ENCODE data around the gene VCL.

GRCh38 chr10:73973427-73973826 is 24.5 kb upstream of the VCL start:
- TF ChIP-seq, protein P1, sequence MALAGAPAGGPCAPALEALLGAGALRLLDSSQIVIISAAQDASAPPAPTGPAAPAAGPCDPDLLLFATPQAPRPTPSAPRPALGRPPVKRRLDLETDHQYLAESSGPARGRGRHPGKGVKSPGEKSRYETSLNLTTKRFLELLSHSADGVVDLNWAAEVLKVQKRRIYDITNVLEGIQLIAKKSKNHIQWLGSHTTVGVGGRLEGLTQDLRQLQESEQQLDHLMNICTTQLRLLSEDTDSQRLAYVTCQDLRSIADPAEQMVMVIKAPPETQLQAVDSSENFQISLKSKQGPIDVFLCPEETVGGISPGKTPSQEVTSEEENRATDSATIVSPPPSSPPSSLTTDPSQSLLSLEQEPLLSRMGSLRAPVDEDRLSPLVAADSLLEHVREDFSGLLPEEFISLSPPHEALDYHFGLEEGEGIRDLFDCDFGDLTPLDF (CRISPR knock-in tag; IDR thresholded peaks at IDR 0.05), result no peak
- TF ChIP-seq JUN (IDR thresholded peaks at IDR 0.05; ENCODE audit: borderline replicate concordance, low read depth, low read length) (no peak), JUN (CRISPR knock-in tag; IDR thresholded peaks at IDR 0.05; ENCODE audit: borderline replicate concordance) (no peak), KDM1A (IDR thresholded peaks at IDR 0.05) (no peak), ZFP36 (IDR thresholded peaks at IDR 0.05; ENCODE audit: low read depth, low read length, partially characterized antibody) (no peak), MTA2 (IDR thresholded peaks at IDR 0.05; ENCODE audit: low read depth) (no peak), EHMT2 (IDR thresholded peaks at IDR 0.05) (no peak)
- TF ChIP-seq, protein P2, sequence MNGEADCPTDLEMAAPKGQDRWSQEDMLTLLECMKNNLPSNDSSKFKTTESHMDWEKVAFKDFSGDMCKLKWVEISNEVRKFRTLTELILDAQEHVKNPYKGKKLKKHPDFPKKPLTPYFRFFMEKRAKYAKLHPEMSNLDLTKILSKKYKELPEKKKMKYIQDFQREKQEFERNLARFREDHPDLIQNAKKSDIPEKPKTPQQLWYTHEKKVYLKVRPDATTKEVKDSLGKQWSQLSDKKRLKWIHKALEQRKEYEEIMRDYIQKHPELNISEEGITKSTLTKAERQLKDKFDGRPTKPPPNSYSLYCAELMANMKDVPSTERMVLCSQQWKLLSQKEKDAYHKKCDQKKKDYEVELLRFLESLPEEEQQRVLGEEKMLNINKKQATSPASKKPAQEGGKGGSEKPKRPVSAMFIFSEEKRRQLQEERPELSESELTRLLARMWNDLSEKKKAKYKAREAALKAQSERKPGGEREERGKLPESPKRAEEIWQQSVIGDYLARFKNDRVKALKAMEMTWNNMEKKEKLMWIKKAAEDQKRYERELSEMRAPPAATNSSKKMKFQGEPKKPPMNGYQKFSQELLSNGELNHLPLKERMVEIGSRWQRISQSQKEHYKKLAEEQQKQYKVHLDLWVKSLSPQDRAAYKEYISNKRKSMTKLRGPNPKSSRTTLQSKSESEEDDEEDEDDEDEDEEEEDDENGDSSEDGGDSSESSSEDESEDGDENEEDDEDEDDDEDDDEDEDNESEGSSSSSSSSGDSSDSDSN (IDR thresholded peaks at IDR 0.05; ENCODE audit: borderline replicate concordance in 1 of 2, low read depth in 2 of 2, low read length in 2 of 2), result no peak

Data from K562 (cell line).